ENCODE measurements around the gene PUS10.

GRCh38 chr2:61011678-61012077, 6.4 kb downstream of the PUS10 start:
- no peak for TF ChIP-seq CTCF (IDR thresholded peaks at IDR 0.05)
- no peak for TF ChIP-seq POLR2A (IDR thresholded peaks at IDR 0.05)

All from body of pancreas (tissue), 4 donors.